ENCODE measurements around the gene REC8. TPM values are rescaled to one million over a fixed set of nuclear protein-coding genes. Genes with fewer than 3 reads are reported as not detected.

Gene REC8
- total RNA-seq, 1 donor from 2014 or later, result 1.6 TPM

DNA sequence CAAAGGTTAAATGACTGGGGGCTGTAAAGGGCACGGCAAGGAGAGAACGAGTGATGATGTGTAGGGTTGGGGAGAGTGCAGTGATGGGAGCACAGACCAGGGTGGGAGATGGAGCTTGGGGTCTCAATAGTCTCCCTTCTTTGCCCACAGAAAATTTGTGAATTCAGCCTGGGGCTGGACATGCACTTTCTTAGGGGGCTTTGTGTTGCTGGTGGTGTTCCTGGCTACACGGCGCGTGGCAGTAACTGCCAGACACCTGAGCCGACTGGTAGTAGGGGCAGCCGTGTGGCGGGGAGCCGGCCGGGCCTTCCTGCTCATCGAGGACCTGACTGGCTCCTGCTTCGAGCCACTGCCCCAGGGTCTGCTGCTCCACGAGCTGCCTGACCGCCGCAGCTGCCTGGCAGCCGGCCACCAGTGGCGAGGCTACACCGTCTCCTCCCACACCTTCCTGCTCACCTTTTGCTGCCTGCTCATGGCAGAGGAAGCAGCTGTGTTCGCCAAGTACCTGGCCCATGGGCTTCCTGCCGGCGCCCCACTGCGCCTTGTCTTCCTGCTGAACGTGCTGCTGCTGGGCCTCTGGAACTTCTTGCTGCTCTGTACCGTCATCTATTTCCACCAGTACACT, 39.7 kb upstream of the REC8 start:
- peaks cover 45% of the 10 kb centered on the region for H3K4me1 ChIP-seq
- H3K9me3 ChIP-seq (replicated peaks), result no peaks in the 10 kb centered on the region
- peaks cover 1% of the 10 kb centered on the region for H3K36me3 ChIP-seq
- TF ChIP-seq, protein P1, sequence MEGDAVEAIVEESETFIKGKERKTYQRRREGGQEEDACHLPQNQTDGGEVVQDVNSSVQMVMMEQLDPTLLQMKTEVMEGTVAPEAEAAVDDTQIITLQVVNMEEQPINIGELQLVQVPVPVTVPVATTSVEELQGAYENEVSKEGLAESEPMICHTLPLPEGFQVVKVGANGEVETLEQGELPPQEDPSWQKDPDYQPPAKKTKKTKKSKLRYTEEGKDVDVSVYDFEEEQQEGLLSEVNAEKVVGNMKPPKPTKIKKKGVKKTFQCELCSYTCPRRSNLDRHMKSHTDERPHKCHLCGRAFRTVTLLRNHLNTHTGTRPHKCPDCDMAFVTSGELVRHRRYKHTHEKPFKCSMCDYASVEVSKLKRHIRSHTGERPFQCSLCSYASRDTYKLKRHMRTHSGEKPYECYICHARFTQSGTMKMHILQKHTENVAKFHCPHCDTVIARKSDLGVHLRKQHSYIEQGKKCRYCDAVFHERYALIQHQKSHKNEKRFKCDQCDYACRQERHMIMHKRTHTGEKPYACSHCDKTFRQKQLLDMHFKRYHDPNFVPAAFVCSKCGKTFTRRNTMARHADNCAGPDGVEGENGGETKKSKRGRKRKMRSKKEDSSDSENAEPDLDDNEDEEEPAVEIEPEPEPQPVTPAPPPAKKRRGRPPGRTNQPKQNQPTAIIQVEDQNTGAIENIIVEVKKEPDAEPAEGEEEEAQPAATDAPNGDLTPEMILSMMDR (IDR thresholded peaks at IDR 0.05; ENCODE audit: borderline replicate concordance), result no peak
- peak overlapping the region; percentile 98 for H3K27ac ChIP-seq (replicated peaks)
- intact Hi-C loops (cut with micrococcal nuclease), result no loop called here
- H3K27me3 ChIP-seq (ENCODE audit: low read depth), result no peaks in the 10 kb centered on the region
- H3K4me3 ChIP-seq, result peak overlapping the region; percentile 59
- no peak for DNase-seq

DNA sequence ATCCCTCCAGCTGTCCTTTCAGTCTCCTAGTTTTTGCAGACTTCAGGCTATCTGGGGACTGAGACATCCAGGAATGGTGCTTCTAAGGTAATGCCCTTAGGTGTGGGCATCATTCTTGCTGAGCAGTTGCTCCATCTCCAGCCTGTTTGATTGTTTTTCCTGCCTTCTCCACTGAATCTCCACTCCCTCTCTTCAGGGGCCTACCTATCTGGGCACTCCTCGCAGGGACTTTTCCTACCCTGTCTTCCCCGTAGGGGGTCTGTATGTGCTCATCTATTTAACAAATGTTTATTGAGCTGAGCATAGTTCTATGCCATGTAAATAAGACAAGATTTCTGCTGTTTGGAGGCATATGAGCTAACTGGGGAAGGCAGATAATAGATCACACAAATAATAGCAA, 38.9 kb upstream of the REC8 start:
- no peak for DNase-seq
- H3K9me3 ChIP-seq (replicated peaks), result no peaks in the 10 kb centered on the region
- peak overlapping the region; percentile 98 for H3K27ac ChIP-seq (replicated peaks)

DNA sequence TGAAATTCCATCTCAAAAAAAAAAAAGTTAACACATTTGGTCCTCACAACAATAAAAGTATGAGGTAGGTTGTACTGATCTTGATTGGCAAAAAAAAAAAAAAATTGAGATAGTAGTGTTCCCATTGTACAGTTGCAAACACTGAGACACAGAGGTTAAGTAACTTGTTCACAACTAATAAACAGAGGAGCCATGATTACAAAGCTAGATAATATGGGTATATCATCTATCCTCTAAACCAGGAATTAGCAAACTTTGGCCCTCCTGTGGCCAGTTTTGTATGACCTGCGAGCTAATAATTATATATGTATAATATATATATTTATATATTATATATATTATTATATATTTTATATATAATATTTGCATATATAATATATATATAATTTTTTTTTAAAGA, 38.1 kb upstream of the REC8 start:
- TF ChIP-seq, protein P1 (IDR thresholded peaks at IDR 0.05; ENCODE audit: borderline replicate concordance), result no peak
- no peaks in the 10 kb centered on the region for H3K9me3 ChIP-seq (replicated peaks)
- peak overlapping the region; percentile 98 for H3K27ac ChIP-seq (replicated peaks)
- peaks cover 59% of the 10 kb centered on the region for H3K4me1 ChIP-seq
- H3K27me3 ChIP-seq (ENCODE audit: low read depth), result no peaks in the 10 kb centered on the region
- no peak overlapping the region for H3K4me3 ChIP-seq
- H3K36me3 ChIP-seq, result peaks cover 17% of the 10 kb centered on the region
- intact Hi-C loops (cut with micrococcal nuclease), result no loop called here
- DNase-seq, result no peak

More for the DNA sequence above, 38.9 kb upstream of the REC8 start:
- intact Hi-C loops (cut with micrococcal nuclease), result no loop called here
- Histone ChIP-seq H3K4me3 (peak overlapping the region; percentile 59), H3K36me3 (peaks cover 9% of the 10 kb centered on the region), H3K4me1 (peaks cover 53% of the 10 kb centered on the region), H3K27me3 (ENCODE audit: low read depth) (no peaks in the 10 kb centered on the region)
- TF ChIP-seq, protein P1 (IDR thresholded peaks at IDR 0.05; ENCODE audit: borderline replicate concordance), result no peak

DNA sequence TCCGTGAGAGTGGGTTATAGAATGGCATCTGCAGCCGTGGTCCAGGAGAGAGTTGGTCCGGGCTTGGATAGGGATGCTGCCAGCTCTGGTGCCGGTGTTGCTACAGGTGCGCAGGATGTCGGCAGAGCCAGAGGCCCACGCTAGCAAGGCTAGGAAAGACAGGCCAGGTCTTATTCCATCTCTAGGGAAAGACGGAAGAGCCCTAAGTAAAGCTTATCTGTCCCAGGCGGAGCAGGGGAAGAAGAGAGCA, 36.4 kb upstream of the REC8 start:
- Histone ChIP-seq H3K9me3 (replicated peaks) (no peaks in the 10 kb centered on the region), H3K27ac (replicated peaks) (peak overlapping the region; percentile 94), H3K4me1 (peaks cover 72% of the 10 kb centered on the region), H3K4me3 (peak overlapping the region; percentile 91), H3K36me3 (peaks cover 28% of the 10 kb centered on the region), H3K27me3 (ENCODE audit: low read depth) (no peaks in the 10 kb centered on the region)
- no peak for DNase-seq
- TF ChIP-seq, protein P1 (IDR thresholded peaks at IDR 0.05; ENCODE audit: borderline replicate concordance), result no peak
- intact Hi-C loops (cut with micrococcal nuclease), result no loop called here

DNA sequence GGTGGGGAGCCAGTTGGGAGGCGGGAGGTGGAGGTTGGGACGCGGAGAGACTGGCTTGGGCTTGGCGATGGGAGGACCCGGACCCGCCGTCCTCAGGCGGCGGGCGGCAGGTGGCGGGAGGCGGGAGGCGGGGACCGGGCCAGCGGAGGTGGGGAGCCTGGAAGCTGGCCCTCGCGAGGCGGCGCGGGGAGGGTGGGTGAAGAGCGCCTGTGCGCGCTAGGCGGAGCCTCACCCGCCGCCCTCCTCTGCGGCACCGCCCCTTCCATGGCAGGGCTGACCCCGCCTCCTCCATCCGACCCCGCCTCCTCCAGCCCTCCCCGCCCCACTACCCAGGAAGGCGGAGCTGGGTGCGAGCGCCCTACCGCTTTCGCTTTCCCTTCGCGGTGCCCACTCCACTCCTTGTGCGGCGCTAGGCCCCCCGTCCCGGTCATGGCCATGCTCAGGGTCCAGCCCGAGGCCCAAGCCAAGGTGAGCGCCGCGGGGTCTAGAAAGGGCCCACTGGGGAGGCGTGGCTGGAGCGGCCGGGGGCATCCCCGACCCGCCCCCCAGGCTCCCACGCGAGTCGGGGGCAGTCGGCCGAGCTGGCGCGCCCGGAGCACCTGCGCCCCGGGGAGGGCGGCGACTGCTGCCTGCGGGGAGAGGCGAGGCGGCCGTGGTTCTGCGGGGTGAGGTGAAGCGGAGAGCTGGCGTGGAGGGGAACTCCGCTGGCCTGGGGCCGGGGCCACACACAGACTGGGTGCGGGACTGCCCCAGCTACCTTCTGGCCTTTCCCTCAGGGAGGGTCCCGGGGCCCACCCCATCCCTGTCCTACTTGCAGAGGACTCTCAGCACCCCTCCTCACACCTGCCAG, 35.8 kb upstream of the REC8 start, which contains the start of gene PSME1:
Gene PSME1, plus strand, starts transcription at position 361 of the 850 bp plus-strand sequence. Its CDS starts 69 bp downstream, at position 430.
- H3K27me3 ChIP-seq (ENCODE audit: low read depth), result no peaks in the 10 kb centered on the region
- H3K4me1 ChIP-seq, result peaks cover 72% of the 10 kb centered on the region
- peak within 1 kb of the TSS; percentile 91 for H3K4me3 ChIP-seq
- intact Hi-C loops (cut with micrococcal nuclease), result no loop called here
- no peaks in the 10 kb centered on the region for H3K9me3 ChIP-seq (replicated peaks)
- peaks cover 28% of the 10 kb centered on the region for H3K36me3 ChIP-seq
- peak; percentile 95 for DNase-seq
- TF ChIP-seq, protein P1 (IDR thresholded peaks at IDR 0.05; ENCODE audit: borderline replicate concordance), result no peak
- peak within 1 kb of the TSS; percentile 94 for H3K27ac ChIP-seq (replicated peaks)

All from left ventricle myocardium inferior (tissue), 1 donor.